ENCODE data around the gene IFT22. TPM values are rescaled to one million over a fixed set of nuclear protein-coding genes. Genes with fewer than 3 reads are reported as not detected.
A peak's percentile ranks its signal among the peaks of the same experiment; 100 is the strongest.
"Not testable (repeated sequence)": the region's sequence is repeated elsewhere in the genome, so short reads cannot be mapped to it uniquely, and the experiment has no call there.

The IFT22 gene
- polyA plus RNA-seq, 3 donors from 2014 or later: 6.0 to 9.9 (median 6.2) TPM

GRCh38 chr7:101285171-101285570, 36.4 kb downstream of the IFT22 start:
- H3K4me1 Mint-ChIP-seq: peaks cover 13 to 18% of the 10 kb centered on the region in 2 donors

GRCh38 chr7:101280912-101281311, 40.7 kb downstream of the IFT22 start:
- not testable (repeated sequence) for DNase-seq, H3K27ac Mint-ChIP-seq, H3K4me1 Mint-ChIP-seq, H3K36me3 Mint-ChIP-seq, H3K9me3 Mint-ChIP-seq, H3K4me3 Mint-ChIP-seq
- H3K27me3 Mint-ChIP-seq (ENCODE audit: low read depth in 3 of 3): peaks cover 4 to 14% (median 6%) of the 10 kb centered on the region in 3 donors

More at GRCh38 chr7:101285171-101285570, 36.4 kb downstream of the IFT22 start:
- Mint-ChIP-seq H3K36me3 (no peaks in the 10 kb centered on the region), H3K27me3 (ENCODE audit: low read depth in 3 of 3) (peaks cover 4 to 12% (median 6%) of the 10 kb centered on the region in 3 donors), H3K4me3 (no peak overlapping the region), H3K9me3 (peaks cover 0 to 6% (median 0%) of the 10 kb centered on the region in 6 donors), H3K27ac (no peak overlapping the region)
- no peak for DNase-seq

GRCh38 chr7:101278461-101279292, 42.9 kb downstream of the IFT22 start:
- H3K36me3 Mint-ChIP-seq: no peaks in the 10 kb centered on the region
- peaks cover 5 to 6% of the 10 kb centered on the region in 2 donors for H3K4me1 Mint-ChIP-seq
- H3K27me3 Mint-ChIP-seq (ENCODE audit: low read depth in 3 of 3): peaks cover 4 to 14% (median 6%) of the 10 kb centered on the region in 3 donors

DNA sequence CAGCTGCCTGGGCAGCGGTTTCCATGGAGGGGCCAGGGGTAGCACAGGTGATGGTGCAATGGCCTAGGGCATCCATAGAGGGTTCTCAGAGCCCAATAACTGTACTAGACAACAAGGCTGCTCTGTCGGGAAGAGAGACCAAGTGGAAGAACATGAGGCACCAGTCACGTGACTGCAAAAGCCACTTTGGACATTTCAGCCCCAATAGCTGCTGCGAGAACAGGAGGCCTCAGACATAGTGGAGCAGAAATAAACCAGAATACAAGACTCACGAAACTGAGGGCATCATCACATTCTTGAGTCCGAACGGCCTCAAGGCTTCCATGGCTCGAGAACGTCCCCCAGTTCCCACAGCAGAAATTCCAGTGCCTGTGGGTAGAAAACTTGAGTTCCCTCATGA, 44.5 kb downstream of the IFT22 start:
- no peak overlapping the region for H3K27ac Mint-ChIP-seq
- peaks cover 3 to 7% (median 4%) of the 10 kb centered on the region in 3 donors for H3K27me3 Mint-ChIP-seq (ENCODE audit: low read depth in 3 of 3)
- no peak overlapping the region for H3K4me3 Mint-ChIP-seq
- DNase-seq: no peak
- H3K4me1 Mint-ChIP-seq: no peaks in the 10 kb centered on the region
- H3K36me3 Mint-ChIP-seq: no peaks in the 10 kb centered on the region
- H3K9me3 Mint-ChIP-seq: no peaks in the 10 kb centered on the region

More at GRCh38 chr7:101278461-101279292, 42.9 kb downstream of the IFT22 start:
- Mint-ChIP-seq H3K27ac (no peak overlapping the region), H3K9me3 (no peaks in the 10 kb centered on the region), H3K4me3 (no peak overlapping the region)
- no peak for DNase-seq

DNA sequence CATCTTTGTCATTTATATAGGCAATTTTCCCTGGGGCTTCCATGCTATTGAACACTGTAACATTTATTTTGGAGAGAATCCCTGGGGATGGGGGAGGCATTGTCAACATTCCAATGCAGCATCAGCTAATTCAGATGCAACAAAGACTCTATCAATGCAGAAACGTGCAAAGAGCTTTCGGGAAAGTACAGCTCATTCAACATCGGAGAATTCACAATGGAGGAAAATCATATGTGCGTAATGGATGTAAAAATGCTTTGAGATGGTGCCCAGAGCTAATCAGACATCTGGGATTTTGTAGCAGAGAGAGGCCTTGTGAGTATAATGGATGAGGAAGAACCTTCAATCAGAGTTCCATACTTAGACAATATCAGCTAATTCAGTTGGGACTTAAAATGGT, 48.4 kb downstream of the IFT22 start:
- Mint-ChIP-seq H3K4me3 (no peak overlapping the region), H3K27ac (no peak overlapping the region), H3K27me3 (ENCODE audit: low read depth in 3 of 3) (peaks cover 0 to 10% (median 2%) of the 10 kb centered on the region in 3 donors), H3K9me3 (no peaks in the 10 kb centered on the region), H3K4me1 (no peaks in the 10 kb centered on the region), H3K36me3 (no peaks in the 10 kb centered on the region)
- DNase-seq: no peak

- Mint-ChIP-seq H3K4me1 (no peaks in the 10 kb centered on the region), H3K9me3 (no peaks in the 10 kb centered on the region), H3K36me3 (no peaks in the 10 kb centered on the region), H3K27me3 (ENCODE audit: low read depth in 3 of 3) (peaks cover 0 to 7% (median 6%) of the 10 kb centered on the region in 3 donors), H3K27ac (no peak overlapping the region), H3K4me3 (no peak overlapping the region)
- DNase-seq: no peak
These were observed 50.6 kb downstream of the IFT22 start for GRCh38 chr7:101271021-101271420.

DNA sequence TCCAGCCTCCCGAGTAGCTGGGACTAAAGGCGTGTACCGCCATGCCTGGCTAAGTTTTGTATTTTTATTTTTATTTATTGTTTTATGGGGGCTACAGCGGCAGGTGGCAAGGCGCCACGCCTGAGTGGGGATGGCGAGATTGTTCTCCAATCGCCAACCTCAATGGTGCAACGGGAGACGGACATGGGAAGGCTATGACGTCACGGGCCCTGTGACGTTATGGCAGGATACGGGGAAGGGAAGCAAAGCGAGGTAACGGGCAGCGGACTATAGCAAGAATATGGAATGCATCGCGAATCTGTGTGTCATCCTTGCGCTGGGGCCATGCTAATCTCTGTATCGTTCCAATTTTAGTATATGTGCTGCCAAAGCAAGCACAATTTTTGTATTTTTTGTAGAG, 51.9 kb downstream of the IFT22 start:
- H3K27ac Mint-ChIP-seq: peak overlapping the region in 1 of 6 donors; percentile 71
- no peak overlapping the region for H3K4me3 Mint-ChIP-seq
- DNase-seq: no peak
- H3K36me3 Mint-ChIP-seq: no peaks in the 10 kb centered on the region
- peaks cover 0 to 15% (median 6%) of the 10 kb centered on the region in 3 donors for H3K27me3 Mint-ChIP-seq (ENCODE audit: low read depth in 3 of 3)
- no peaks in the 10 kb centered on the region for H3K4me1 Mint-ChIP-seq
- no peaks in the 10 kb centered on the region for H3K9me3 Mint-ChIP-seq

DNA sequence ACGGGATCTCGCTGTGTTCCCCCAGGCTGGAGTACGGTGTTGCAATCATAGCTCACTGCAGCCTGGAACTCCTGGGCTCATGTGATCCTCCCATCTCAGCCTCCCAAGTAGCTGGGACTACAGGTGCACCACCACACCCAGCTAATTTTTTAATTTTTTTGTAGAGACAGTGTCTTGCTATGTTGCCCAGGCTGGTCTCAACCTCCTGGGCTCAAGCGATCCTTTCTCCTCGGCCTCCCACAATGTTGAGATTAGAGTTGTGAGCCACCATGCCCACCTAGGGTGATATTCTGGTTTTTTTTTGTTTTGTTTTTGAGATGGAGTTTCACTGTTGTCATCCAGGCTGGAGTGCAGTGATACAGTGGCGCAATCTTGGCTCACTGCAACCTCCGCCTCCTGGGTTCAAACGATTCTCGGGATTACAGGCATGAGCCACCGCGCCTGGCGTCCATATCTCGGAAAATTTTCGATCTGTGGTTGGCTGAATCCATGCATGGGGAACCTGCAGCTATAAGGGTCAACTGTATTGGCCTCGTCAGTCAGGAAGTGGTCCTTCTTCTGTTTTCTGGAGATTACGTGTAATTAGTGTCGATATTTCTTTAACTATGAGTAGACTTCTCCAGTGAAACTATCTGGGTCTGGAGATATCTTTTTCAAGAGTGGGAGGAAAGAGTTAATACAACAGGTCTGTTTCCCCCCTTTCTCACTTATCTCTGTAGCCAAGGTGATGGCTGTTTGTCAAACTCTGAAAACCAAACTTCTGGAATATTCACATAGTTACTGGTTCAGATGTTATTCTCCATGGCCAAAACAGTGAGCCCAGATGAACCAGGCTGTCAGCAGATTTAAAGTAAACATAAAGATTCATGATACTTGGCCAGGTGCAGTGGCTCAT, 55.7 kb downstream of the IFT22 start:
- Mint-ChIP-seq H3K4me1 (no peaks in the 10 kb centered on the region), H3K36me3 (no peaks in the 10 kb centered on the region), H3K27ac (no peak overlapping the region), H3K9me3 (no peaks in the 10 kb centered on the region), H3K4me3 (no peak overlapping the region), H3K27me3 (ENCODE audit: low read depth in 3 of 3) (peaks cover 4 to 16% (median 7%) of the 10 kb centered on the region in 3 donors)
- DNase-seq: no peak

DNA sequence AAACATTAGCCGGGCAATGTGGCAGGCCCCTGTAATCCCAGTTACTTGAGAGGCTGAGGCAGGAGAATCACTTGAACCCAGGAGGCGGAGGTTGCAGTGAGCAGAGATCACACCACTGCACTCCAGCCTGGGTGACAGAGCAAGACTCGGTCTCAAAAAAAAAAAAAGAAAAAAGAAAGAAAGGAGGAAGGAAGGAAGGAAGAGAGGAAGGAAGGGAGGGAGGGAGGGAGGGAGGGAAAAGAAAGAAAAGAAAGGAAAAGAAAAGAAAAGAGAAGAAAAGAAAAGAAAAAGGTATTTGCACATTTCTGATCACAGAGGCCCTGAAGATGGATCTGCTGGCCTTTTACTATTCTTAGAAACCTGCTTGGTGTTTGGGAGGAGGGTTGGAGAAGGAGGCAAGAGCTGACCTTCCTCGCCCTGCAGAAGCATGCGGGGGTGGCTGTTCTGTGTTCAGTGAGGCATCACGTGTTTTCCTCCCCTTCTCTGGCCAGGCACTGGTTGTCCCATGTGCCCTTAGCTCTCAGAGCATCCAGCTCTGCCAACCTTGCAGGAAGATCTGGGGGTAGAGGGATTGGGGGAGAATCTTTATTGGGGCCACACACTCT, 57.4 kb downstream of the IFT22 start:
- not testable (repeated sequence) for H3K9me3 Mint-ChIP-seq, H3K36me3 Mint-ChIP-seq, H3K4me3 Mint-ChIP-seq, H3K4me1 Mint-ChIP-seq, H3K27ac Mint-ChIP-seq, DNase-seq
- peaks cover 1 to 20% (median 7%) of the 10 kb centered on the region in 3 donors for H3K27me3 Mint-ChIP-seq (ENCODE audit: low read depth in 3 of 3)

Other genes starting within 250 kb of the IFT22 start
- gene TRIM56, start 236.3 kb downstream of the IFT22 start, polyA plus RNA-seq: 10 to 100 TPM in 1 of 3 donors, 1 to 10 TPM in 2; 1.5 to 20.6 (median 2.7) TPM
- gene SERPINE1, start 194.7 kb downstream of the IFT22 start, polyA plus RNA-seq: 1 to 10 TPM in 2 of 3 donors, not detected in 1; 1.4 to 1.5 TPM
- gene AP1S1, start 167.3 kb downstream of the IFT22 start, polyA plus RNA-seq: 1 to 10 TPM; 3.3 to 6.0 (median 3.6) TPM
- not detected for gene VGF, start 156.2 kb downstream of the IFT22 start, polyA plus RNA-seq
- gene NAT16, start 141.5 kb downstream of the IFT22 start, polyA plus RNA-seq: not detected
- not detected for gene MOGAT3, start 120.8 kb downstream of the IFT22 start, polyA plus RNA-seq
- gene PLOD3, start 104.2 kb downstream of the IFT22 start, polyA plus RNA-seq: 10 to 100 TPM; 19.6 to 28.6 (median 26.6) TPM
- gene ZNHIT1, start 103.6 kb downstream of the IFT22 start, polyA plus RNA-seq: 100 to 1,000 TPM in 2 of 3 donors, 10 to 100 TPM in 1; 88.2 to 135 (median 116) TPM
- 1 to 10 TPM in 1 of 3 donors, under 1 TPM in 1, not detected in 1; 0.32 to 1.4 TPM for gene CLDN15, start 84.0 kb downstream of the IFT22 start, polyA plus RNA-seq
- 100 to 1,000 TPM; 224 to 384 (median 327) TPM for gene FIS1, start 76.7 kb downstream of the IFT22 start, polyA plus RNA-seq
- not detected for gene COL26A1, start 41.1 kb upstream of the IFT22 start, polyA plus RNA-seq

Data from immature natural killer cell (primary cell).